T-helper 2 cell treated with Interferon-gamma antibody and Interleukin-4, amounts not matched to agents 100 ng/mL and 5 ng/mL, for 36 hours (primary cell): ENCODE results near the gene CDRT15. TPM values are rescaled to one million over a fixed set of nuclear protein-coding genes. Genes with fewer than 3 reads are reported as not detected.
"Not testable (repeated sequence)": the region's sequence is repeated elsewhere in the genome, so short reads cannot be mapped to it uniquely, and the experiment has no call there.

ENCODE experiments used
- intact Hi-C: fragments of 100-400 bp; cut with micrococcal nuclease; formaldehyde crosslinking; loops from one replicate; pipeline ENCODE4 v1.15.1; 2023
- total RNA-seq: library from RNA; stranded (reverse); gene quantifications from 2 replicates; pipeline ENCODE4 v1.2.3, GENCODE V29; 2022

Gene CDRT15
- total RNA-seq, 1 donor from 2014 or later: not detected

- intact Hi-C loops: not testable (repeated sequence)
Measured at GRCh38 chr17:14190774-14191173, 45.9 kb downstream of the CDRT15 start.

DNA sequence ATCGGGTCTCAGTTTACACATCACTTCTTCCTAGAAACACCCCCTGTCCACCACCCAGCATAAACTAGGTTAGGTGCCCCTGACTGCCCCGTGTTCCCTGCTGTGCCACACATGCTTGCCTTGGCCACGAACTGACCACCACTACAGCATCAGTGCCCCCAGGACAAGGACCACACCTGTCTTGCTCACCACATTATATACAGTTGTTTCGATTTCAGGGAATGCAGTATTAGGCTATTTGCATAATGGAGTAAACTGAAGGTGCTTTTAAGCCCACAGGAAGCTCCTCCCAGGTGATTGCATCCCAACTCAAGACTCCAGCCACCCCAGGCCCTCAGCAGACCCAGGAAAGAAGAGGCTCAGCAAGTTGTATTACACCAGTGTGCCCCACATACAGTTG, 50.2 kb downstream of the CDRT15 start:
- intact Hi-C loops: not testable (repeated sequence)

Other genes with a start within 250 kb of the CDRT15 start
- gene COX10, start 167.4 kb downstream of the CDRT15 start, total RNA-seq: 29.7 and 30.3 TPM in 2 replicates
- gene HS3ST3B1, start 64.2 kb upstream of the CDRT15 start, total RNA-seq: 27.6 and 28.0 TPM in 2 replicates